Coronary artery (tissue), 2 donors: ENCODE measurements around the gene TMEM255B.

ENCODE experiments used
- DNase-seq: peaks from one replicate; pipeline ENCODE4 v3.0.0-alpha.2; 2017; ENCODE audit warnings: low spot score
- H3K27ac ChIP-seq, 2 donors: fragments of 200-600 bp; sonication (generic); one replicate each; pipeline ENCODE4 v1.5.1; 2016 to 2019
- H3K4me3 ChIP-seq: fragments of 200-600 bp; sonication (generic); 2 replicates; pipeline ENCODE4 v1.5.1; 2016; ENCODE audit warnings: mild to moderate bottlenecking, moderate library complexity
- TF ChIP-seq, protein P1 (sequence below): fragments of 200-600 bp; sonication (generic); IDR thresholded peaks from one replicate; pipeline ENCODE4 v1.5.1; 2019; ENCODE audit warnings: antibody characterized with exemption

Gene TMEM255B

GRCh38 chr13:113803409-113804016 is 44.5 kb downstream of the TMEM255B start:
- Histone ChIP-seq H3K4me3 (no peak overlapping the region), H3K27ac (no peak overlapping the region)
- TF ChIP-seq, protein P1, sequence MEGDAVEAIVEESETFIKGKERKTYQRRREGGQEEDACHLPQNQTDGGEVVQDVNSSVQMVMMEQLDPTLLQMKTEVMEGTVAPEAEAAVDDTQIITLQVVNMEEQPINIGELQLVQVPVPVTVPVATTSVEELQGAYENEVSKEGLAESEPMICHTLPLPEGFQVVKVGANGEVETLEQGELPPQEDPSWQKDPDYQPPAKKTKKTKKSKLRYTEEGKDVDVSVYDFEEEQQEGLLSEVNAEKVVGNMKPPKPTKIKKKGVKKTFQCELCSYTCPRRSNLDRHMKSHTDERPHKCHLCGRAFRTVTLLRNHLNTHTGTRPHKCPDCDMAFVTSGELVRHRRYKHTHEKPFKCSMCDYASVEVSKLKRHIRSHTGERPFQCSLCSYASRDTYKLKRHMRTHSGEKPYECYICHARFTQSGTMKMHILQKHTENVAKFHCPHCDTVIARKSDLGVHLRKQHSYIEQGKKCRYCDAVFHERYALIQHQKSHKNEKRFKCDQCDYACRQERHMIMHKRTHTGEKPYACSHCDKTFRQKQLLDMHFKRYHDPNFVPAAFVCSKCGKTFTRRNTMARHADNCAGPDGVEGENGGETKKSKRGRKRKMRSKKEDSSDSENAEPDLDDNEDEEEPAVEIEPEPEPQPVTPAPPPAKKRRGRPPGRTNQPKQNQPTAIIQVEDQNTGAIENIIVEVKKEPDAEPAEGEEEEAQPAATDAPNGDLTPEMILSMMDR = no peak
- DNase-seq = no peak

GRCh38 chr13:113804017-113804702 is 45.1 kb downstream of the TMEM255B start:
- Histone ChIP-seq H3K4me3 (no peak overlapping the region), H3K27ac (no peak overlapping the region)
- DNase-seq = no peak
- TF ChIP-seq, protein P1 = no peak

GRCh38 chr13:113804703-113805430 is 45.8 kb downstream of the TMEM255B start:
- H3K4me3 ChIP-seq = no peak overlapping the region
- TF ChIP-seq, protein P1 = no peak
- DNase-seq = no peak
- H3K27ac ChIP-seq = no peak overlapping the region

- DNase-seq = no peak
- Histone ChIP-seq H3K4me3 (no peak overlapping the region), H3K27ac (no peak overlapping the region)
- TF ChIP-seq, protein P1 = no peak
Observed at GRCh38 chr13:113805431-113806103, 46.5 kb downstream of the TMEM255B start.

DNA sequence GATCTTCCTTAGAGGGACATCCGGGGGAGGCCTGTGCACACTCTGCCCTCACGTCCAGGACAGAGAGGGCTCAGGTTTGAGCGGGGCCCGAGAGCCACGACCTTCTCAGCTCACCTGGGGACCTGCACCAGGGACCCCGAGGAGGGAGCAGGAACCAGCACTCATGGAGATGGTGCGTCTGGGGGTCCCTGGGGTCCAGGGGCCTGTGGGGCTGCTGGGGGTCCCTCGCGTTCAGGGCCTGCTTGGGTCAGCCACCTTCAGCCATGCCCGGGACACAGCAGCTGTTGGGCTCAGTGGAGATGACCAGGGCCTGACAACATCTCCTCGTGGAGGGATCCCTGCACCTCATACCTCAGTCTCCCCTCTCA is 47.1 kb downstream of the TMEM255B start:
- TF ChIP-seq, protein P1 = no peak
- DNase-seq = no peak
- H3K4me3 ChIP-seq = no peak overlapping the region
- H3K27ac ChIP-seq = no peak overlapping the region

GRCh38 chr13:113806526-113806925 is 47.5 kb downstream of the TMEM255B start:
- DNase-seq = no peak
- Histone ChIP-seq H3K27ac (no peak overlapping the region), H3K4me3 (no peak overlapping the region)
- TF ChIP-seq, protein P1 = no peak
